ENCODE results near the gene PCF11.

DNA sequence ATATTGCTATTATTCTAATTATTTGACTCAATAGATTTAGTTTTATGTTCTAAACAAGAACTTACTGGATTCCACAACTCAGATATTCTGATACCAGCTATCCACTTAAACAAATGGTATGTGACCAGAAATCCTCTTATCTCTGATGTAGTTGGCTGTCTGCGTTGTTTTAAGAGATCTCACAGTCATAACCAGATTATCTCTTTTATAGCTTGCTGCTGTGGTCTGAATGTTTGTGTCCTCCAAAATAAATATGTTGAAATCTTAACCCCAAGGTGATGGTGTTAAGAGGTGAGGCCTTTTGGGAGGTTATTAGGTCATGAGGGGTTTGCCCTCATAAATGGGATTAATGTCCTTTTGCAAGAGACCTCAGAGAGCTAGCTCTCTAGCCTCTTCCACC is 49.3 kb downstream of the PCF11 start:
- TF ChIP-seq POLR2A (IDR thresholded peaks at IDR 0.05) (no peak), CTCF (IDR thresholded peaks at IDR 0.05) (no peak)

All from adrenal gland (tissue), 5 donors.